HEK293T (cell line): Measurements from ENCODE around the gene USP17L11.
"Not testable (repeated sequence)": the region's sequence is repeated elsewhere in the genome, so short reads cannot be mapped to it uniquely, and the experiment has no call there.

ENCODE experiments used
- ARNT ChIP-seq: fragments of 450-650 bp; IDR thresholded peaks from 2 replicates; pipeline ENCODE4 v1.6.1; 2017; ENCODE audit warnings: mild to moderate bottlenecking
- BHLHE40 ChIP-seq: fragments of 450-650 bp; IDR thresholded peaks from 2 replicates; pipeline ENCODE4 v1.6.1; 2016; ENCODE audit warnings: mild to moderate bottlenecking, moderate library complexity, borderline replicate concordance
- ELF4 ChIP-seq: fragments of 450-650 bp; IDR thresholded peaks from 2 replicates; pipeline ENCODE4 v1.6.1; 2017; ENCODE audit warnings: antibody characterized with exemption
- FOXA1 ChIP-seq: fragments of 450-650 bp; IDR thresholded peaks from 2 replicates; pipeline ENCODE4 v1.6.1; 2016; ENCODE audit warnings: mild to moderate bottlenecking
- FOXM1 ChIP-seq: fragments of 450-650 bp; IDR thresholded peaks from 2 replicates; pipeline ENCODE4 v1.6.1; 2017; ENCODE audit warnings: mild to moderate bottlenecking, borderline replicate concordance
- L3MBTL2 ChIP-seq: fragments of 450-650 bp; conservative IDR thresholded peaks from 2 replicates; pipeline ENCODE4 v1.6.1; 2016; ENCODE audit warnings: mild to moderate bottlenecking
- NFRKB ChIP-seq: fragments of 450-650 bp; IDR thresholded peaks from 2 replicates; pipeline ENCODE4 v1.6.1; 2016; ENCODE audit warnings: mild to moderate bottlenecking, moderate library complexity
- SP1 ChIP-seq: fragments of 450-650 bp; IDR thresholded peaks from 2 replicates; pipeline ENCODE4 v1.6.1; 2017

- TF ChIP-seq L3MBTL2, FOXA1, FOXM1, ELF4, SP1, ARNT, BHLHE40, NFRKB: not testable (repeated sequence)
These were observed 4.6 kb downstream of the USP17L11 start, which contains the start of gene USP17L12 for GRCh38 chr4:9219852-9220251.
